CD4-positive, alpha-beta T cell treated with Interleukin-12 subunit alpha and Interleukin-12 subunit beta, for 1 hour (primary cell): ENCODE results near the gene LTBP3.

Source experiments
- DNase-seq: peaks from one replicate; pipeline ENCODE4 v3.0.0-alpha.2; 2020

LTBP3 gene

GRCh38 chr11:65505466-65506289 is 52.5 kb downstream of the LTBP3 start:
- peak; percentile 35 for DNase-seq

- DNase-seq = peak; percentile 30
Observed at GRCh38 chr11:65504674-65505465, 53.3 kb downstream of the LTBP3 start.

- peak; percentile 26 for DNase-seq
Observed at GRCh38 chr11:65503949-65504673, 54.0 kb downstream of the LTBP3 start.

- DNase-seq = no peak
Observed at GRCh38 chr11:65503368-65503948, 54.7 kb downstream of the LTBP3 start.

GRCh38 chr11:65502555-65503367 is 55.4 kb downstream of the LTBP3 start:
- DNase-seq = peak; percentile 45

GRCh38 chr11:65502274-65502554 is 55.9 kb downstream of the LTBP3 start:
- DNase-seq = no peak

- DNase-seq = peak; percentile 31
Observed at GRCh38 chr11:65501472-65502273, 56.5 kb downstream of the LTBP3 start.

- DNase-seq = peak; percentile 29
Observed at GRCh38 chr11:65501186-65501471, 57.0 kb downstream of the LTBP3 start.

- peak; percentile 56 for DNase-seq
Observed at GRCh38 chr11:65500387-65501185, 57.6 kb downstream of the LTBP3 start.

- DNase-seq = peak; percentile 35
Observed at GRCh38 chr11:65499713-65500386, 58.3 kb downstream of the LTBP3 start.

- DNase-seq = peak; percentile 97
Observed at GRCh38 chr11:65498977-65499712, 59.0 kb downstream of the LTBP3 start, which contains the start of gene MALAT1. Gene MALAT1, plus strand, starts transcription at chr11:65499045.

- no peak for DNase-seq
Observed at GRCh38 chr11:65498727-65498976, 59.5 kb downstream of the LTBP3 start.

- DNase-seq = peak; percentile 79
Observed at GRCh38 chr11:65498042-65498726, 60.0 kb downstream of the LTBP3 start.

GRCh38 chr11:65497141-65498041 is 60.8 kb downstream of the LTBP3 start:
- peak; percentile 99 for DNase-seq

GRCh38 chr11:65496304-65497140 is 61.6 kb downstream of the LTBP3 start:
- no peak for DNase-seq

GRCh38 chr11:65493367-65494176 is 64.6 kb downstream of the LTBP3 start:
- DNase-seq = no peak
